HG03378 (cell line): ENCODE measurements around the gene ZNF708.
A peak's percentile ranks its signal among the peaks of the same experiment; 100 is the strongest.
"Not testable (repeated sequence)": the region's sequence is repeated elsewhere in the genome, so short reads cannot be mapped to it uniquely, and the experiment has no call there.

ENCODE experiments used
- ATAC-seq: cut with Tn5 transposase; IDR thresholded peaks from one replicate; pipeline ENCODE4 v1.9.1; 2021; ENCODE audit warnings: mild to moderate bottlenecking, moderate library complexity; ENCODE audit not compliant: unreplicated experiment

The ZNF708 gene

GRCh38 chr19:21328885-21329605, at the start of gene ZNF708:
Gene ZNF708 (minus strand): TSS chr19:21329410. CDS start chr19:21329212, 198 bp downstream.
- ATAC-seq, result peak; percentile 99

- ATAC-seq, result no peak
Measured at GRCh38 chr19:21362291-21362690, 33.1 kb upstream of the ZNF708 start.

GRCh38 chr19:21358768-21359451, 29.7 kb upstream of the ZNF708 start, which contains the start of gene ZNF738:
Gene ZNF738 (plus strand): TSS chr19:21359000. CDS start chr19:21359141, 141 bp downstream.
- peak; percentile 97 for ATAC-seq

GRCh38 chr19:21352830-21353229, 23.6 kb upstream of the ZNF708 start:
- ATAC-seq, result no peak

GRCh38 chr19:21344841-21345240, 15.6 kb upstream of the ZNF708 start:
- not testable (repeated sequence) for ATAC-seq

GRCh38 chr19:21335721-21336120, 6.5 kb upstream of the ZNF708 start:
- ATAC-seq, result no peak

- ATAC-seq, result no peak
Measured at GRCh38 chr19:21328406-21328805, 804 bp downstream of the ZNF708 start.

GRCh38 chr19:21326169-21326568, 3.0 kb downstream of the ZNF708 start:
- ATAC-seq, result no peak

GRCh38 chr19:21323000-21323399, 6.2 kb downstream of the ZNF708 start:
- no peak for ATAC-seq

GRCh38 chr19:21322528-21322927, 6.7 kb downstream of the ZNF708 start:
- ATAC-seq, result no peak

- ATAC-seq, result no peak
Measured at GRCh38 chr19:21321996-21322395, 7.2 kb downstream of the ZNF708 start.

- no peak for ATAC-seq
Measured at GRCh38 chr19:21321134-21321533, 8.1 kb downstream of the ZNF708 start.

- ATAC-seq, result no peak
Measured at GRCh38 chr19:21317821-21318220, 11.4 kb downstream of the ZNF708 start.

GRCh38 chr19:21314676-21315075, 14.5 kb downstream of the ZNF708 start:
- no peak for ATAC-seq

- ATAC-seq, result not testable (repeated sequence)
Measured at GRCh38 chr19:21312807-21313206, 16.4 kb downstream of the ZNF708 start.

- ATAC-seq, result no peak
Measured at GRCh38 chr19:21308773-21309172, 20.4 kb downstream of the ZNF708 start.

GRCh38 chr19:21306881-21307479, 22.2 kb downstream of the ZNF708 start:
- ATAC-seq, result not testable (repeated sequence)

GRCh38 chr19:21293768-21294167, 35.4 kb downstream of the ZNF708 start:
- ATAC-seq, result not testable (repeated sequence)

- ATAC-seq, result no peak
Measured at GRCh38 chr19:21269813-21270212, 59.4 kb downstream of the ZNF708 start.

- ATAC-seq, result no peak
Measured at GRCh38 chr19:21264891-21265290, 64.3 kb downstream of the ZNF708 start.

- no peak for ATAC-seq
Measured at GRCh38 chr19:21264416-21264815, 64.8 kb downstream of the ZNF708 start.
